Stomach (tissue), 9 donors: ENCODE measurements around the gene HAGHL. TPM values are rescaled to one million over a fixed set of nuclear protein-coding genes. Genes with fewer than 3 reads are reported as not detected.

ENCODE experiments used
- DNase-seq, 2 donors: peaks; one replicate each; pipeline versions ENCODE4 v3.0.0 to v3.0.0-alpha.2; 2013 to 2019
- H3K27ac ChIP-seq, 5 donors: fragments of 200-600 bp in 4 of 5; sonication (generic) in 4 of 5; one replicate each; pipeline ENCODE4 v1.5.1; 2013 to 2019; ENCODE audit warnings: mild to moderate bottlenecking in 1 of 5, moderate library complexity in 1 of 5
- H3K27me3 ChIP-seq, 3 donors: fragments of 200-600 bp; sonication (generic); one replicate each; pipeline ENCODE4 v1.5.1; 2017 to 2019; ENCODE audit warnings: mixed run types in 1 of 3
- H3K36me3 ChIP-seq, 4 donors: fragments of 200-600 bp; sonication (generic); 1 replicate in 3 of 4; 2 replicates in 1 of 4; pipeline ENCODE4 v1.5.1; 2016 to 2019
- H3K4me1 ChIP-seq, 4 donors: fragments of 200-600 bp; sonication (generic); one replicate each; pipeline ENCODE4 v1.5.1; 2016 to 2019
- H3K4me3 ChIP-seq, 4 donors: fragments of 200-600 bp; sonication (generic) in 3 of 4; one replicate each; pipeline ENCODE4 v1.5.1; 2016 to 2019; ENCODE audit warnings: mild to moderate bottlenecking in 1 of 4
- H3K9me3 ChIP-seq, 4 donors: fragments of 200-600 bp; sonication (generic); one replicate each; pipeline ENCODE4 v1.5.1; 2016 to 2019
- CTCF ChIP-seq, 7 experiments: fragments of 450-650 bp in 4 of 7; fragments of 200-600 bp in 3 of 7; sonication (generic) in 3 of 7; IDR thresholded peaks; one replicate each; pipeline ENCODE4 v1.5.1; 2016 to 2019; ENCODE audit warnings: antibody characterized with exemption in 7 of 7, control low read depth in 2 of 7, mild to moderate bottlenecking in 1 of 7
- EP300 ChIP-seq: sonication (generic); formaldehyde crosslinking; IDR thresholded peaks from one replicate; pipeline ENCODE4 v1.6.1; 2017; ENCODE audit warnings: antibody characterized with exemption
- POLR2A ChIP-seq, 4 donors: fragments of 450-650 bp; IDR thresholded peaks; one replicate each; pipeline ENCODE4 v1.6.1; 2016; ENCODE audit warnings: antibody characterized with exemption in 4 of 4, control low read depth in 2 of 4, mild to moderate bottlenecking in 1 of 4, moderate library complexity in 1 of 4
- POLR2AphosphoS5 ChIP-seq, 3 donors: sonication (generic); formaldehyde crosslinking; IDR thresholded peaks; one replicate each; pipeline ENCODE4 v1.6.1; 2016; ENCODE audit warnings: antibody characterized with exemption in 3 of 3
- WGBS, 5 donors: extraction: QIAGEN DNeasy Blood & Tissue Kit in 3 of 5; methylation state at CpG; one replicate each; pipeline versions ENCODE4 v1.1.5 to v1.1.7; 2013 to 2018; 5-methylcytosine and 5-hydroxymethylcytosine counted together
- intact Hi-C: fragments of 100-400 bp; cut with DNase I; formaldehyde crosslinking; loops from one replicate; pipeline ENCODE4 v1.15.1; 2023; ENCODE audit warnings: low total_unique reads
- polyA plus RNA-seq, 3 donors: library from polyadenylated mRNA; stranded (reverse); fragments of 200-250 nt; gene quantifications; one replicate each; pipeline ENCODE4 v1.2.3, GENCODE V29; 2013
- total RNA-seq, 5 donors: library from RNA; depleted of rRNA; stranded (reverse); fragments of >200 nt; gene quantifications; one replicate each; pipeline versions ENCODE4 v1.1.0 to v1.2.3, GENCODE V29; 2014 to 2016
- donor health status: healthy with polysubstance abuse.
- donor health status: Bipolar disorder and iron deficiency.
- donor health status: healthy.

HAGHL gene
- total and polyA plus RNA-seq, 8 donors: 3.1 to 19.9 (median 3.9) TPM; not detected in 2

- intact Hi-C loops: no loop called here
- Histone ChIP-seq H3K4me3 (no peak overlapping the region), H3K9me3 (no peaks in the 10 kb centered on the region), H3K4me1 (peaks cover 39 to 65% (median 62%) of the 10 kb centered on the region in 4 donors), H3K27ac (no peak overlapping the region), H3K36me3 (peaks cover 0 to 8% (median 0%) of the 10 kb centered on the region in 4 donors), H3K27me3 (peaks cover 0 to 38% (median 16%) of the 10 kb centered on the region in 3 donors)
- TF ChIP-seq POLR2AphosphoS5 (IDR thresholded peaks at IDR 0.05) (no peak), EP300 (no peak), POLR2A (IDR thresholded peaks at IDR 0.05) (no peak), CTCF (IDR thresholded peaks at IDR 0.05) (no peak)
- DNase-seq: no peak
- 84 to 94% (median 91%) methylated on average over 10 to 24 of the region's 24 CpGs for whole genome bisulfite sequencing, 5 donors
Observed at GRCh38 chr16:722835-723633, 3.9 kb upstream of the HAGHL start.

DNA sequence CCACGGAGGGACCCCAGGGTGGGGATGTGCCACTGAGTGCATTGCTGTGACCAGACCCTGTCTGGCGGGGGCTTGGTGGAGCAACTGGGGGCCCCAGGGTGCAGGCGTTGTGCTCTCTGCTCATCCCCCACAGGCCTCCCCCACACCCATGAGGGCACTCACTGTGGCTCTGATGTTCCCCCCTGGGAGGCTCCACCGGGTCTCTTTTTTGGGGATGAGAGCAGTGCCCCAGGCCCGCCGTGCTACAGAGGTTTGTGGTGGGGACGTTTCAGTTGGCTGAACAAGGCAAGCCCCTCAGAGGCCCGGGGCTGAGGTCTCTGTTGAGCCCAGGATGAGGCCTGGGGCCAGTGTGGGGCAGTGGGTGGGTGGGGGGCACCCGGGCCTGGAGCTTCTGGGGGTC lies 3.2 kb upstream of the HAGHL start:
- H3K36me3 ChIP-seq: peaks cover 0 to 8% (median 0%) of the 10 kb centered on the region in 4 donors
- H3K27me3 ChIP-seq: peaks cover 0 to 44% (median 22%) of the 10 kb centered on the region in 3 donors
- H3K27ac ChIP-seq: no peak overlapping the region
- DNase-seq: no peak
- H3K4me1 ChIP-seq: peaks cover 45 to 67% (median 63%) of the 10 kb centered on the region in 4 donors
- TF ChIP-seq POLR2AphosphoS5 (IDR thresholded peaks at IDR 0.05) (no peak), POLR2A (IDR thresholded peaks at IDR 0.05) (no peak), CTCF (IDR thresholded peaks at IDR 0.05) (no peak), EP300 (no peak)
- H3K9me3 ChIP-seq: no peaks in the 10 kb centered on the region
- H3K4me3 ChIP-seq: no peak overlapping the region
- 70 to 90% (median 77%) methylated on average over 5 to 9 of the region's 9 CpGs for WGBS, 5 donors
- intact Hi-C loops: no loop called here

- no peak for TF ChIP-seq POLR2AphosphoS5 (IDR thresholded peaks at IDR 0.05)
- TF ChIP-seq POLR2A (IDR thresholded peaks at IDR 0.05): no peak
- TF ChIP-seq CTCF (IDR thresholded peaks at IDR 0.05): no peak
- TF ChIP-seq EP300: no peak
- no peak overlapping the region for H3K4me3 ChIP-seq
- WGBS, 5 donors: 65 to 72% (median 69%) methylated on average over 11 to 29 of the region's 29 CpGs
- peaks cover 49 to 65% (median 60%) of the 10 kb centered on the region in 4 donors for H3K4me1 ChIP-seq
- H3K36me3 ChIP-seq: peaks cover 0 to 8% (median 0%) of the 10 kb centered on the region in 4 donors
- H3K27me3 ChIP-seq: peaks cover 0 to 51% (median 24%) of the 10 kb centered on the region in 3 donors
- DNase-seq: no peak
- H3K9me3 ChIP-seq: no peaks in the 10 kb centered on the region
- intact Hi-C loops: no loop called here
- no peak overlapping the region for H3K27ac ChIP-seq
Observed at GRCh38 chr16:724188-725040, 2.5 kb upstream of the HAGHL start.

DNA sequence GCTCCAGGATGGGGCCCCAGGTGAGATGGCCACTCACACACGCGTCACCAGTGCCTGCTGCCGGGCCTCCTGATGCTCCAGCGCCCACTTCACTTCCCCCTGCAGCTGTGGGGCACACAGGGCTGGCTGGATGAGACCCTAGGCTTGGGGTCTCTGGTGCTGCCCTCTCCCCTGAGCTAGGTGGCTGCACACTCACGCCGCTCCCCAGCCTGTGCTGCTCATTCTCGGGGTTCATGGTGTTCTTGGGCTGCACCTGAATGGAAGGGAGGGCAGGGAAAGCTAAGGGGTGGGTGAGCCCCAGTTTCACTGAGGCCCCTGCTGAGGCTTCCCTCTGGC lies 1.9 kb upstream of the HAGHL start:
- Histone ChIP-seq H3K36me3 (peaks cover 0 to 13% (median under 1%) of the 10 kb centered on the region in 4 donors), H3K4me3 (no peak overlapping the region), H3K27me3 (peaks cover 0 to 52% (median 24%) of the 10 kb centered on the region in 3 donors), H3K9me3 (no peaks in the 10 kb centered on the region), H3K4me1 (peaks cover 46 to 59% (median 54%) of the 10 kb centered on the region in 4 donors), H3K27ac (no peak overlapping the region)
- WGBS, 5 donors: 44 to 82% (median 68%) methylated on average over 3 to 7 of the region's 7 CpGs
- TF ChIP-seq EP300 (no peak), CTCF (IDR thresholded peaks at IDR 0.05) (no peak), POLR2A (IDR thresholded peaks at IDR 0.05) (no peak), POLR2AphosphoS5 (IDR thresholded peaks at IDR 0.05) (no peak)
- no peak for DNase-seq
- intact Hi-C loops: no loop called here
